ENCODE data around the gene CPB1.

GRCh38 chr3:148800414-148800813, 27.2 kb upstream of the CPB1 start:
- TF ChIP-seq CTCF (conservative IDR thresholded peaks at IDR 0.05 in 1 of 2, IDR thresholded peaks at IDR 0.05 in 1 of 2; ENCODE audit: extremely low read depth in 1 of 2, insufficient read depth in 1 of 2, low read depth in 1 of 2, low read length in 2 of 2) (no peak), EZH2 (IDR thresholded peaks at IDR 0.05; ENCODE audit: borderline replicate concordance, low read length) (no peak)
